ENCODE results near the gene ATP5PB.

ATP5PB gene

DNA sequence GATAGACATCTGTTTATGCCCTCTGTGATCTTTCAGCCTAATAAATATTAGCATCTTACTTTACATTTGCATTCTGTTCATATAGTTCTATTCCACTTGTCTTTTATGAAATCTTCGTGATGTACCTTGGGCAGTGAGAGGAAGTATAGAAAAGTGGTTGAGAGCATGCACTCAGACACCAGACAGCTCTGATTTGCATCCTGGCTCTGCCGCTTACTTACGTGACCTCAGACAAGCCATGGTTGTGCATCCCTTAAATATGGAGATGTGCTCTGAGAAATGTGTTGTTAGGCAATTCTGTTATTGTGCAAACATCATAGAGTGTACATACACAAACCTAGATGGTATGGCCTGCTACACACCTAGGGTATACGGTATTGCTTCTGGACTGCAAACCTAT lies 44.7 kb upstream of the ATP5PB start:
- Histone ChIP-seq H3K4me3 (ENCODE audit: low read depth in 1 of 2, low read length in 2 of 2) (no peak overlapping the region), H3K27me3 (ENCODE audit: insufficient read depth, low read length, poor library complexity) (no peaks in the 10 kb centered on the region), H2AFZ (ENCODE audit: low read depth, low read length) (no peak overlapping the region), H4K20me1 (ENCODE audit: insufficient read depth, low read length) (no peaks in the 10 kb centered on the region), H3K4me1 (ENCODE audit: insufficient read depth, low read length) (peaks cover 25% of the 10 kb centered on the region), H3K36me3 (ENCODE audit: insufficient read depth, low read length) (no peaks in the 10 kb centered on the region), H3K4me2 (ENCODE audit: insufficient read depth, low read length) (no peak overlapping the region), H3K27ac (ENCODE audit: low read length) (no peak overlapping the region), H3K79me2 (ENCODE audit: insufficient read depth, low read length) (no peaks in the 10 kb centered on the region), H3K9ac (ENCODE audit: low read depth, low read length) (no peak overlapping the region), H3K9me3 (ENCODE audit: insufficient read depth, low read length, severe bottlenecking) (no peaks in the 10 kb centered on the region)
- ATAC-seq (ENCODE audit: insufficient read depth, low read depth) (no peak), DNase-seq (no peak)
- TF ChIP-seq EZH2 (IDR thresholded peaks at IDR 0.05; ENCODE audit: borderline replicate concordance, low read depth, low read length, severe bottlenecking): no peak
- TF ChIP-seq, protein P1, sequence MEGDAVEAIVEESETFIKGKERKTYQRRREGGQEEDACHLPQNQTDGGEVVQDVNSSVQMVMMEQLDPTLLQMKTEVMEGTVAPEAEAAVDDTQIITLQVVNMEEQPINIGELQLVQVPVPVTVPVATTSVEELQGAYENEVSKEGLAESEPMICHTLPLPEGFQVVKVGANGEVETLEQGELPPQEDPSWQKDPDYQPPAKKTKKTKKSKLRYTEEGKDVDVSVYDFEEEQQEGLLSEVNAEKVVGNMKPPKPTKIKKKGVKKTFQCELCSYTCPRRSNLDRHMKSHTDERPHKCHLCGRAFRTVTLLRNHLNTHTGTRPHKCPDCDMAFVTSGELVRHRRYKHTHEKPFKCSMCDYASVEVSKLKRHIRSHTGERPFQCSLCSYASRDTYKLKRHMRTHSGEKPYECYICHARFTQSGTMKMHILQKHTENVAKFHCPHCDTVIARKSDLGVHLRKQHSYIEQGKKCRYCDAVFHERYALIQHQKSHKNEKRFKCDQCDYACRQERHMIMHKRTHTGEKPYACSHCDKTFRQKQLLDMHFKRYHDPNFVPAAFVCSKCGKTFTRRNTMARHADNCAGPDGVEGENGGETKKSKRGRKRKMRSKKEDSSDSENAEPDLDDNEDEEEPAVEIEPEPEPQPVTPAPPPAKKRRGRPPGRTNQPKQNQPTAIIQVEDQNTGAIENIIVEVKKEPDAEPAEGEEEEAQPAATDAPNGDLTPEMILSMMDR (IDR thresholded peaks at IDR 0.05; ENCODE audit: borderline replicate concordance, extremely low read depth, low read length, poor library complexity, severe bottlenecking): no peak

DNA sequence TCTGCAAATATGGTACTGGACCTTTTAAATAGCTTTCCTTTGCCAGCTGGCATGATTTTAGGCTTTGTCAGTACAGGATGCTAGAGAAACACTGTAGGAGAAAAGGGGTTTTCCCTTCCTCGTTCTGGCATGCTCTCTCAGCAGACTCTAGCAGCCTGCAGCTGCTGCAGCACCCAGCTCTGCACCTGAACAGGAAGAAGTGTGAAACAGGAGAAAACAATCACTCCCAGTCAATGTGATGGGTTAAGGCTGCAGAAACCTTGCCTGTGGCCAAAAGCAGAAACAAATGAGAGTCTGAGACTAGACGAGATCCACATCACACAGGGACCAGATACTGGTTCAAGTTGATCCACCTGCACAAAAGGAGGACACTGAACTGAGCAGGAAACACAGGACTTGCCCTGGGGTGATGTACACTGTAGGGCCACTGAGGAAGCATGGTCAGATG lies 42.9 kb upstream of the ATP5PB start:
- ATAC-seq (ENCODE audit: insufficient read depth, low read depth): peak; percentile 97

DNA sequence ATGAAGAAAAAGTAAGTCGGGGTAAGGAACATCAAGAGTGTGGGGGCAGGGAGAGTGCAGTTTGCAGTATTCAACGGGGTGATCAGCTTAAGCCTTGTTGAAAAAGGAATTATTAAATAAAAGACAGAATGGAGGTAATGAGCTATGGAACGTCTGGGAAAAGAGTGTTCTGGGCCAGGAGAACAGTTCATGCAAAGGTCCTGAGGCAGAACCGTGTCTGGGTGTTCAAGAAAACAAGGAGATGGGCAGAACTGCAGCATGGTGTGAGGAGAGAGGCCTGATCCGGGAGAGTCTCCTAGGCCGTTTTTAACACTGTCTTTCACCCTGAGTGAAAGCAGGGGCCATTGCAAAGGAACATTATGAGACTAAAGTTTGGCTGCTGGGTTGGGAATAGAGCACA lies 42.0 kb upstream of the ATP5PB start:
- Histone ChIP-seq H3K27me3 (ENCODE audit: insufficient read depth, low read length, poor library complexity) (no peaks in the 10 kb centered on the region), H4K20me1 (ENCODE audit: insufficient read depth, low read length) (no peaks in the 10 kb centered on the region), H3K4me3 (ENCODE audit: low read depth in 1 of 2, low read length in 2 of 2) (no peak overlapping the region), H3K4me2 (ENCODE audit: insufficient read depth, low read length) (no peak overlapping the region), H3K9me3 (ENCODE audit: insufficient read depth, low read length, severe bottlenecking) (no peaks in the 10 kb centered on the region), H3K79me2 (ENCODE audit: insufficient read depth, low read length) (no peaks in the 10 kb centered on the region), H3K27ac (ENCODE audit: low read length) (no peak overlapping the region), H2AFZ (ENCODE audit: low read depth, low read length) (no peak overlapping the region), H3K4me1 (ENCODE audit: insufficient read depth, low read length) (peaks cover 18% of the 10 kb centered on the region), H3K9ac (ENCODE audit: low read depth, low read length) (no peak overlapping the region), H3K36me3 (ENCODE audit: insufficient read depth, low read length) (no peaks in the 10 kb centered on the region)
- DNase-seq (no peak), ATAC-seq (ENCODE audit: insufficient read depth, low read depth) (no peak)
- TF ChIP-seq, protein P1 (IDR thresholded peaks at IDR 0.05; ENCODE audit: borderline replicate concordance, extremely low read depth, low read length, poor library complexity, severe bottlenecking): no peak
- no peak for TF ChIP-seq EZH2 (IDR thresholded peaks at IDR 0.05; ENCODE audit: borderline replicate concordance, low read depth, low read length, severe bottlenecking)

More for the DNA sequence above, 42.9 kb upstream of the ATP5PB start:
- no peaks in the 10 kb centered on the region for H3K9me3 ChIP-seq (ENCODE audit: insufficient read depth, low read length, severe bottlenecking)
- TF ChIP-seq EZH2 (IDR thresholded peaks at IDR 0.05; ENCODE audit: borderline replicate concordance, low read depth, low read length, severe bottlenecking): no peak
- TF ChIP-seq, protein P1 (IDR thresholded peaks at IDR 0.05; ENCODE audit: borderline replicate concordance, extremely low read depth, low read length, poor library complexity, severe bottlenecking): no peak
- H3K27me3 ChIP-seq (ENCODE audit: insufficient read depth, low read length, poor library complexity): no peaks in the 10 kb centered on the region
- no peaks in the 10 kb centered on the region for H3K36me3 ChIP-seq (ENCODE audit: insufficient read depth, low read length)
- no peaks in the 10 kb centered on the region for H4K20me1 ChIP-seq (ENCODE audit: insufficient read depth, low read length)
- peaks cover 18% of the 10 kb centered on the region for H3K4me1 ChIP-seq (ENCODE audit: insufficient read depth, low read length)
- peak overlapping the region; percentile 66 for H2AFZ ChIP-seq (ENCODE audit: low read depth, low read length)
- H3K79me2 ChIP-seq (ENCODE audit: insufficient read depth, low read length): no peaks in the 10 kb centered on the region
- H3K9ac ChIP-seq (ENCODE audit: low read depth, low read length): no peak overlapping the region
- peak overlapping the region in 1 of 2 experiments; percentile 16; a peak in 1 of 4 replicates for H3K4me3 ChIP-seq (ENCODE audit: low read depth in 1 of 2, low read length in 2 of 2)
- peak overlapping the region; percentile 54 for H3K4me2 ChIP-seq (ENCODE audit: insufficient read depth, low read length)
- peak overlapping the region; percentile 62 for H3K27ac ChIP-seq (ENCODE audit: low read length)
- peak; percentile 68 for DNase-seq

DNA sequence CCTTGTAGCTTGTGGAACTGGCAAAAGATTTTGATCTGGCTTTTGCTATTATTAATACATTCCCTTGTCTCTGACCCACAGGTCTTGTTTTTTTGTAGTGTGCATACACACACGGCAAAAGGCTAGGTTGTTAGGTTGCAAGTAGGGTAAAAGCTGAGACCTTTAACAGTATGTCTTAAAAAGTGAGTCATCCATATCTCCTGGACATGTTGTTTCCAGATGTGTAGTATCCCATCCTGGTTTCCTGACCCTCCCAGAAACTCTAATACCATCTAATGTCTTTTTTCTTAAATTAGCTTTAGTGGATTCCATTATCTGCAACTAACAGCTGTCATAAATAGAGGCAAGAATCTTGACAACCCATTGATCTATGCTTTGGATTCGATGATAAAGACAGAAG lies 36.4 kb upstream of the ATP5PB start:
- H3K4me3 ChIP-seq (ENCODE audit: low read depth in 1 of 2, low read length in 2 of 2): no peak overlapping the region
- ATAC-seq (ENCODE audit: insufficient read depth, low read depth): no peak
- H3K4me2 ChIP-seq (ENCODE audit: insufficient read depth, low read length): no peak overlapping the region
- H3K27ac ChIP-seq (ENCODE audit: low read length): no peak overlapping the region
- no peak for DNase-seq
- no peaks in the 10 kb centered on the region for H3K27me3 ChIP-seq (ENCODE audit: insufficient read depth, low read length, poor library complexity)
- H3K9me3 ChIP-seq (ENCODE audit: insufficient read depth, low read length, severe bottlenecking): no peaks in the 10 kb centered on the region
- no peaks in the 10 kb centered on the region for H3K36me3 ChIP-seq (ENCODE audit: insufficient read depth, low read length)
- H3K9ac ChIP-seq (ENCODE audit: low read depth, low read length): no peak overlapping the region
- H3K79me2 ChIP-seq (ENCODE audit: insufficient read depth, low read length): no peaks in the 10 kb centered on the region
- H2AFZ ChIP-seq (ENCODE audit: low read depth, low read length): no peak overlapping the region
- no peaks in the 10 kb centered on the region for H3K4me1 ChIP-seq (ENCODE audit: insufficient read depth, low read length)
- no peaks in the 10 kb centered on the region for H4K20me1 ChIP-seq (ENCODE audit: insufficient read depth, low read length)
- no peak for TF ChIP-seq EZH2 (IDR thresholded peaks at IDR 0.05; ENCODE audit: borderline replicate concordance, low read depth, low read length, severe bottlenecking)
- TF ChIP-seq, protein P1 (IDR thresholded peaks at IDR 0.05; ENCODE audit: borderline replicate concordance, extremely low read depth, low read length, poor library complexity, severe bottlenecking): no peak
